KOPT-K1 (cell line): Measurements from ENCODE around the gene TNPO3.

Source experiments
- H3K27ac ChIP-seq: fragments of 200-600 bp; sonication (generic); 2 replicates; pipeline ENCODE4 v1.5.1; 2016; ENCODE audit warnings: antibody characterized with exemption, mild to moderate bottlenecking, low read depth, low read length; ENCODE audit not compliant: poor library complexity, severe bottlenecking
- H3K36me3 ChIP-seq: fragments of 200-600 bp; sonication (generic); 2 replicates; pipeline ENCODE4 v1.5.1; 2017; ENCODE audit warnings: antibody characterized with exemption, mild to moderate bottlenecking, low read length, moderate library complexity; ENCODE audit not compliant: insufficient read depth
- H3K9me3 ChIP-seq: fragments of 200-600 bp; sonication (generic); 2 replicates; pipeline ENCODE4 v1.5.1; 2017; ENCODE audit warnings: antibody characterized with exemption, low read length, mild to moderate bottlenecking; ENCODE audit not compliant: insufficient read depth, poor library complexity, severe bottlenecking

The TNPO3 gene

GRCh38 chr7:128911423-128912031 is 143.4 kb downstream of the TNPO3 start:
- H3K9me3 ChIP-seq: no peaks in the 10 kb centered on the region
- H3K36me3 ChIP-seq: no peaks in the 10 kb centered on the region
- no peak overlapping the region for H3K27ac ChIP-seq

DNA sequence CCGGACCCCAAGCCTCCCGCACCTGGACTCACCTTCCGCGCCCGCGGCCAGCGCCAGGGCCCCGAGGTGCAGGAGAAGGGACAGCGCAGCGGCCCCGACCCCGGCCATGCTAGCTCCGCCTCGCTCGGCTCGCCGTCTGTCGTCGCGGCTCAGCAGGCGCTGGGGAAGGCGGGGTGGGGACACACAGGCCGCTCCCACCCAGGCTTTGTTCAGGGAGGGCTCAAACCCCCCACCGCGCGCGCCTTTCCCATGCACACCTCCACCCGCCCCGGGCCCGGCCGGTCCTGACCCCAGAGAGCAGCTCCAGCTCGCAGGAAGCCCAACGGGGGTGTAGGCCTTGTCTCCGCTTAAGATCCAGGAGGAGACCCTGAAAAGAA is 144.4 kb downstream of the TNPO3 start, which contains the start of gene KCP:
Gene KCP (minus strand): TSS at position 141 of the 377 bp plus-strand sequence. CDS start 33 bp downstream, at position 108.
- no peaks in the 10 kb centered on the region for H3K9me3 ChIP-seq
- no peak within 1 kb of the TSS for H3K27ac ChIP-seq
- no peaks in the 10 kb centered on the region for H3K36me3 ChIP-seq

GRCh38 chr7:128909625-128910568 is 145.0 kb downstream of the TNPO3 start:
- H3K27ac ChIP-seq: no peak overlapping the region
- H3K36me3 ChIP-seq: no peaks in the 10 kb centered on the region
- H3K9me3 ChIP-seq: no peaks in the 10 kb centered on the region

GRCh38 chr7:128908750-128909624 is 145.9 kb downstream of the TNPO3 start:
- Histone ChIP-seq H3K27ac (no peak overlapping the region), H3K36me3 (no peaks in the 10 kb centered on the region), H3K9me3 (no peaks in the 10 kb centered on the region)

GRCh38 chr7:128906766-128907559 is 147.9 kb downstream of the TNPO3 start:
- no peaks in the 10 kb centered on the region for H3K36me3 ChIP-seq

GRCh38 chr7:128906001-128906765 is 148.7 kb downstream of the TNPO3 start:
- H3K36me3 ChIP-seq: no peaks in the 10 kb centered on the region
- H3K27ac ChIP-seq: no peak overlapping the region
- no peaks in the 10 kb centered on the region for H3K9me3 ChIP-seq

More at GRCh38 chr7:128906766-128907559, 147.9 kb downstream of the TNPO3 start:
- Histone ChIP-seq H3K27ac (no peak overlapping the region), H3K9me3 (no peaks in the 10 kb centered on the region)

GRCh38 chr7:128904381-128905197 is 150.3 kb downstream of the TNPO3 start:
- Histone ChIP-seq H3K9me3 (peaks cover 8% of the 10 kb centered on the region), H3K27ac (no peak overlapping the region), H3K36me3 (no peaks in the 10 kb centered on the region)
